Transverse colon (tissue), 4 donors: Measurements from ENCODE around the gene IRX3.

Source experiments
- CTCF ChIP-seq, 5 experiments: fragments of 200-600 bp in 3 of 5; fragments of 450-650 bp in 2 of 5; sonication (generic) in 3 of 5; IDR thresholded peaks; 1 replicate in 2 of 5; 2 replicates in 3 of 5; pipeline ENCODE4 v1.5.1; 2016 to 2017; ENCODE audit warnings: antibody characterized with exemption in 5 of 5, inconsistent platforms in 3 of 5, mild to moderate bottlenecking in 2 of 5, moderate library complexity in 1 of 5
- EP300 ChIP-seq: sonication (generic); formaldehyde crosslinking; IDR thresholded peaks from one replicate; pipeline ENCODE4 v1.6.1; 2017; ENCODE audit warnings: antibody characterized with exemption, low read depth
- POLR2A ChIP-seq: fragments of 450-650 bp; IDR thresholded peaks from one replicate; pipeline ENCODE4 v1.6.1; 2016; ENCODE audit warnings: antibody characterized with exemption, mild to moderate bottlenecking, moderate library complexity
- POLR2AphosphoS5 ChIP-seq, 3 donors: sonication (generic); formaldehyde crosslinking; IDR thresholded peaks; one replicate each; pipeline ENCODE4 v1.6.1; 2016; ENCODE audit warnings: antibody characterized with exemption in 3 of 3

- TF ChIP-seq EP300 (no peak), CTCF (IDR thresholded peaks at IDR 0.05) (no peak), POLR2AphosphoS5 (IDR thresholded peaks at IDR 0.05) (no peak), POLR2A (no peak)
Measured at GRCh38 chr16:54288030-54288834, 1.6 kb upstream of the IRX3 start.
